H1 (cell line): Measurements from ENCODE around the gene ISL2. TPM values are rescaled to one million over a fixed set of nuclear protein-coding genes. Genes with fewer than 3 reads are reported as not detected.
"Not testable (repeated sequence)": the region's sequence is repeated elsewhere in the genome, so short reads cannot be mapped to it uniquely, and the experiment has no call there.

Experiments
- CTCF ChIA-PET: fragments of 300-600 bp; sonication (Branson Sonifier 250); formaldehyde crosslinking; loops from one replicate; lab custom pipeline; 2021; ENCODE audit not compliant: partially characterized antibody; lab: Charles Lee
- POLR2A ChIA-PET: fragments of 300-600 bp; sonication (Branson Sonifier 250); formaldehyde crosslinking; loops from one replicate; lab custom pipeline; 2021; ENCODE audit warnings: inconsistent platforms; ENCODE audit not compliant: partially characterized antibody; lab: Charles Lee
- DNase-seq, 2 experiments: peaks; one replicate each; pipeline versions ENCODE4 v3.0.0 to v3.0.0-alpha.2; 2010 to 2022; ENCODE audit warnings: low spot score in 2 of 2, low read depth in 1 of 2, mixed read lengths in 1 of 2
- FAIRE-seq: peaks from 2 replicates; lab custom pipeline; 2011; peaks lifted over from hg19 to GRCh38; lab: Jason Lieb, UNC
- H2AFZ ChIP-seq: 2 replicates; pipeline ENCODE4 v1.8.1; 2012; ENCODE audit warnings: low read length, inconsistent platforms
- H2AK5ac ChIP-seq: 2 replicates; pipeline ENCODE4 v1.6.1; 2013; ENCODE audit warnings: low read depth, low read length
- H2BK120ac ChIP-seq: replicated peaks from 2 replicates; pipeline ENCODE3; 2013; ENCODE audit warnings: low read depth, low read length, inconsistent platforms
- H2BK12ac ChIP-seq: 2 replicates; pipeline ENCODE4 v1.6.1; 2013; ENCODE audit warnings: low read depth, low read length
- H2BK15ac ChIP-seq: 2 replicates; pipeline ENCODE4 v1.6.1; 2013; ENCODE audit warnings: low read length
- H2BK20ac ChIP-seq: 2 replicates; pipeline ENCODE4 v1.6.1; 2013; ENCODE audit warnings: low read length
- H2BK5ac ChIP-seq: 2 replicates; pipeline ENCODE4 v1.6.1; 2013; ENCODE audit warnings: low read depth, low read length
- H3K14ac ChIP-seq: 2 replicates; pipeline ENCODE4 v1.6.1; 2013; ENCODE audit warnings: inconsistent platforms; ENCODE audit not compliant: insufficient read length
- H3K18ac ChIP-seq: 2 replicates; pipeline ENCODE4 v1.6.1; 2013; ENCODE audit warnings: low read length; ENCODE audit errors: extremely low read depth
- H3K23ac ChIP-seq: 2 replicates; pipeline ENCODE4 v1.6.1; 2013; ENCODE audit warnings: inconsistent platforms; ENCODE audit not compliant: insufficient read length
- H3K23me2 ChIP-seq: 2 replicates; pipeline ENCODE4 v1.6.1; 2013; ENCODE audit warnings: low read depth, low read length
- H3K27ac ChIP-seq: 2 replicates; pipeline ENCODE4 v1.6.1; 2011; ENCODE audit warnings: low read depth, low read length, inconsistent platforms
- H3K27me3 ChIP-seq, 4 experiments: replicated peaks in 1 of 4; 1 replicate in 1 of 4; 2 replicates in 3 of 4; pipeline versions ENCODE4 v1.6.1 to v1.8.1; 2011 to 2013; ENCODE audit warnings: low read length in 3 of 4, mild to moderate bottlenecking in 3 of 4, inconsistent platforms in 2 of 4, mixed read lengths in 2 of 4, moderate library complexity in 1 of 4; ENCODE audit not compliant: control insufficient read depth in 3 of 4, insufficient read depth in 3 of 4; ENCODE audit errors: extremely low read depth in 1 of 4
- H3K36me3 ChIP-seq, 4 experiments: 2 replicates each; pipeline versions ENCODE4 v1.6.1 to v1.8.1; 2011 to 2013; ENCODE audit warnings: mild to moderate bottlenecking in 4 of 4, low read length in 3 of 4, moderate library complexity in 2 of 4, control low read depth in 1 of 4, inconsistent platforms in 1 of 4; ENCODE audit not compliant: insufficient read depth in 4 of 4, control insufficient read depth in 2 of 4
- H3K4ac ChIP-seq: replicated peaks from 2 replicates; pipeline ENCODE3; 2013; ENCODE audit warnings: low read length, low read depth, mixed read lengths, inconsistent platforms; ENCODE audit not compliant: insufficient read length
- H3K4me1 ChIP-seq, 4 experiments: replicated peaks in 1 of 4; 1 replicate in 1 of 4; 2 replicates in 3 of 4; pipeline versions ENCODE4 v1.6.1 to v1.8.1; 2011 to 2013; ENCODE audit warnings: low read length in 3 of 4, inconsistent platforms in 2 of 4, mixed read lengths in 1 of 4; ENCODE audit not compliant: insufficient read depth in 4 of 4, control insufficient read depth in 3 of 4
- H3K4me2 ChIP-seq, 2 experiments: 2 replicates each; pipeline versions ENCODE4 v1.6.1 to v1.8.1; 2011 to 2013; ENCODE audit warnings: low read depth in 2 of 2, low read length in 2 of 2, control low read depth in 1 of 2, inconsistent platforms in 1 of 2, mild to moderate bottlenecking in 1 of 2; ENCODE audit not compliant: insufficient read depth in 1 of 2
- H3K4me3 ChIP-seq, 4 experiments: fragments of 200-600, 300-600 bp in 1 of 4; sonication (generic), shearing (Covaris generic), sonication (Bioruptor Twin) in 1 of 4; 2 replicates each; pipeline versions ENCODE4 v1.5.1 to v1.8.1; 2011 to 2016; ENCODE audit warnings: low read length in 4 of 4, low read depth in 3 of 4, control low read depth in 2 of 4, inconsistent platforms in 2 of 4, mild to moderate bottlenecking in 2 of 4, mixed read lengths in 1 of 4, moderate library complexity in 1 of 4; ENCODE audit not compliant: insufficient read depth in 2 of 4; ENCODE audit errors: extremely low read depth in 1 of 4
- H3K56ac ChIP-seq: replicated peaks from 2 replicates; pipeline ENCODE3; 2013; ENCODE audit warnings: low read depth, mild to moderate bottlenecking, mixed read lengths, low read length, inconsistent platforms; ENCODE audit not compliant: insufficient read length
- H3K79me1 ChIP-seq: 2 replicates; pipeline ENCODE4 v1.6.1; 2013; ENCODE audit warnings: low read depth, low read length, control low read depth
- H3K79me2 ChIP-seq, 2 experiments: 2 replicates each; pipeline versions ENCODE4 v1.6.1 to v1.8.1; 2012 to 2013; ENCODE audit warnings: low read length in 2 of 2, mild to moderate bottlenecking in 2 of 2, inconsistent platforms in 1 of 2; ENCODE audit not compliant: insufficient read depth in 2 of 2, control insufficient read depth in 1 of 2
- H3K9ac ChIP-seq, 4 experiments: replicated peaks in 1 of 4; 1 replicate in 1 of 4; 2 replicates in 3 of 4; pipeline versions ENCODE4 v1.6.1 to v1.8.1; 2011 to 2013; ENCODE audit warnings: low read depth in 3 of 4, low read length in 3 of 4, control low read depth in 2 of 4, mild to moderate bottlenecking in 2 of 4, moderate library complexity in 2 of 4, inconsistent platforms in 1 of 4; ENCODE audit errors: extremely low read depth in 1 of 4
- H3K9me3 ChIP-seq, 2 experiments: 2 replicates each; pipeline versions ENCODE4 v1.6.1 to v1.8.1; 2012 to 2013; ENCODE audit warnings: mild to moderate bottlenecking in 2 of 2, moderate library complexity in 2 of 2, control low read depth in 1 of 2, inconsistent platforms in 1 of 2, low read depth in 1 of 2, low read length in 1 of 2, mixed read lengths in 1 of 2; ENCODE audit not compliant: insufficient read depth in 2 of 2
- H4K20me1 ChIP-seq, 2 experiments: replicated peaks in 1 of 2; 2 replicates each; pipeline versions ENCODE3 to v1.8.1; 2011 to 2013; ENCODE audit warnings: inconsistent platforms in 2 of 2, low read length in 2 of 2, mild to moderate bottlenecking in 1 of 2; ENCODE audit not compliant: insufficient read depth in 2 of 2, control insufficient read depth in 1 of 2
- H4K5ac ChIP-seq: 2 replicates; pipeline ENCODE4 v1.6.1; 2013; ENCODE audit warnings: low read length, low read depth, mixed read lengths, inconsistent platforms; ENCODE audit not compliant: insufficient read length
- H4K8ac ChIP-seq: 2 replicates; pipeline ENCODE4 v1.8.0; 2013; ENCODE audit warnings: mild to moderate bottlenecking, moderate library complexity, low read length, inconsistent platforms; ENCODE audit not compliant: insufficient read depth; ENCODE audit errors: extremely low read depth
- H4K91ac ChIP-seq: replicated peaks from 2 replicates; pipeline ENCODE3; 2013; ENCODE audit warnings: low read length, mixed read lengths, inconsistent platforms; ENCODE audit not compliant: insufficient read length
- WGBS, 2 experiments: shearing (Covaris generic) in 1 of 2; methylation state at CpG; one replicate each; pipeline versions ENCODE4 v1.1.6 to v1.1.7; 2013 to 2015; ENCODE audit warnings: low lambda C conversion rate in 2 of 2, mixed read lengths in 2 of 2, inconsistent platforms in 1 of 2, low coverage in 1 of 2, missing lambda C conversion rate in 1 of 2; ENCODE audit not compliant: insufficient replicate concordance in 2 of 2, insufficient coverage in 1 of 2, insufficient read length in 1 of 2; ENCODE audit errors: extremely low coverage in 1 of 2, missing lambda C conversion rate in 1 of 2; 5-methylcytosine and 5-hydroxymethylcytosine counted together
- polyA plus RNA-seq, 7 experiments: library from polyadenylated mRNA; depleted of rRNA in 3 of 7; stranded (reverse) in 5 of 7; unstranded in 2 of 7; fragments of >200 nt in 5 of 7; fragments of 200-250 nt in 2 of 7; gene quantifications; 1 replicate in 5 of 7; 2 replicates in 1 of 7; 4 replicates in 1 of 7; pipeline versions ENCODE4 v1.2.1 to v1.2.3, GENCODE V29; 2011 to 2013; ENCODE audit warnings: missing spikeins in 2 of 7, mixed read lengths in 2 of 7
- total RNA-seq: library from RNA; stranded (reverse); fragmentation: NEBNext Ultra II Directional; extraction: Animal tissue kit (Norgen Biotek cat#: 25700); gene quantifications from 2 replicates; pipeline ENCODE4 v1.2.1, GENCODE V29; 2021

Gene ISL2
- total and polyA plus RNA-seq, 2 of the 8 experiments (the other 6 are each of a cell fraction or from before 2014, with no cell fraction given), result 0.32 to 0.99 TPM

DNA sequence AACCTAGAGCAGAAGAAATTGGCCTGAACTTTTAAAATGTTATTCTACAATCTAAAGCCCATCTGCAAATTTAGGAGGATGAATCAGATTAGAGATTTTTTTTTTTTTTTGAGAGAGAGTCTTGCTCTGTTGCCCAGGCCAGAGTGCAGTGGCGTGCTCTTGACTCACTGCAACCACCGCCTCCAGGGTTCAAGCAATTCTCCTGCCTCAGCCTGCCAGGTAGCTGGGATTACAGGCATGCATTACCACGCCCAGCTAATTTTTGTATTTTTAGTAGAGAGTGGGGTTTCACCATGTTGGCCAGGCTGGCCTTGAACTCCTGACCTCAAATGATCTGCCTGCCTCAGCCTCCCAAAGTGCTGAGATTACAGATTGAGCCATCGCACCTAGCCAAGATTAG lies 38.6 kb upstream of the ISL2 start:
- H3K23ac ChIP-seq, H2BK120ac ChIP-seq, H3K79me1 ChIP-seq, POLR2A ChIA-PET, FAIRE-seq, H3K23me2 ChIP-seq, H4K5ac ChIP-seq, H4K91ac ChIP-seq, DNase-seq, H3K4me3 ChIP-seq, H3K4me1 ChIP-seq, H2BK12ac ChIP-seq, H3K9ac ChIP-seq, H4K8ac ChIP-seq, H3K56ac ChIP-seq, H3K4me2 ChIP-seq, H2AFZ ChIP-seq, H2BK5ac ChIP-seq, H2BK20ac ChIP-seq, H3K4ac ChIP-seq, H3K27ac ChIP-seq, H3K18ac ChIP-seq, H4K20me1 ChIP-seq, H3K14ac ChIP-seq, H3K27me3 ChIP-seq, H3K36me3 ChIP-seq, H2AK5ac ChIP-seq, H3K9me3 ChIP-seq, H2BK15ac ChIP-seq: not testable (repeated sequence)
- CTCF ChIA-PET, result interaction anchor here (1.0 kb wide), 1 partner anchor 62 kb away, joined by 3 read pairs; no protein-coding TSS in a partner anchor
- WGBS, 2 experiments, result 85% methylated on average over 4 of the region's 4 CpGs; no CpG with 5 or more reads in 1 of the 2 experiments
- H3K79me2 ChIP-seq, result peaks cover 0 to 39% of the 10 kb centered on the region in 2 experiments; a peak in 2 of 4 replicates
